Smooth muscle cell (in vitro differentiated cells): ENCODE measurements around the gene GAB3. TPM values are rescaled to one million over a fixed set of nuclear protein-coding genes. Genes with fewer than 3 reads are reported as not detected.

ENCODE experiments used
- polyA plus RNA-seq: library from polyadenylated mRNA; unstranded; fragments of >200 nt; fragmentation: Nextera tagmentation; extraction: Ambion mirVana; gene quantifications from 2 replicates; pipeline ENCODE4 v1.2.1, GENCODE V29; 2016
- small RNA-seq: library from RNA; depleted of rRNA; stranded (forward); fragments of <200 nt; gene quantifications from one replicate; pipeline ENCODE3, GENCODE V24; 2014
- total RNA-seq: library from RNA; depleted of rRNA; stranded (reverse); fragments of >200 nt; gene quantifications from 2 replicates; pipeline ENCODE4 v1.2.3, GENCODE V29; 2014

Gene GAB3
- total and polyA plus RNA-seq, 2 experiments from 2014 or later, result 0.39 to 0.72 TPM

Small RNA genes lying within 50 kb of the gene (small RNA-seq; reads per million reads assigned to genes)
- gene SNORA36A, result not detected

Other genes with a start within 250 kb of the GAB3 start
- gene FAM3A, start 234.8 kb downstream of the GAB3 start, total RNA-seq, result 13.6 and 16.0 TPM in 2 replicates
- gene FAM3A, start 234.8 kb downstream of the GAB3 start, polyA plus RNA-seq, result 49.1 and 53.7 TPM in 2 replicates
- 32.9 and 37.9 TPM in 2 replicates for gene G6PD, start 204.2 kb downstream of the GAB3 start, total RNA-seq
- gene G6PD, start 204.2 kb downstream of the GAB3 start, polyA plus RNA-seq, result 12.9 and 13.5 TPM in 2 replicates
- gene IKBKG, start 203.5 kb downstream of the GAB3 start, total RNA-seq, result 8.3 and 12.5 TPM in 2 replicates
- 25.4 and 32.0 TPM in 2 replicates for gene IKBKG, start 203.5 kb downstream of the GAB3 start, polyA plus RNA-seq
- gene CTAG1A, start 165.9 kb downstream of the GAB3 start, total RNA-seq, result not detected in 2 replicates
- not detected in 2 replicates for gene CTAG1A, start 165.9 kb downstream of the GAB3 start, polyA plus RNA-seq
- not detected in 2 replicates for gene CTAG1B, start 131.8 kb downstream of the GAB3 start, total RNA-seq
- gene CTAG1B, start 131.8 kb downstream of the GAB3 start, polyA plus RNA-seq, result not detected in 2 replicates
- gene CTAG2, start 97.5 kb downstream of the GAB3 start, total RNA-seq, result not detected in 2 replicates
- gene CTAG2, start 97.5 kb downstream of the GAB3 start, polyA plus RNA-seq, result not detected in 2 replicates
- gene DKC1, start 11.8 kb upstream of the GAB3 start, total RNA-seq, result 18.7 and 23.4 TPM in 2 replicates
- gene DKC1, start 11.8 kb upstream of the GAB3 start, polyA plus RNA-seq, result 31.2 and 35.1 TPM in 2 replicates
- 15.1 and 21.0 TPM in 2 replicates for gene MPP1, start 54.4 kb upstream of the GAB3 start, total RNA-seq
- gene MPP1, start 54.4 kb upstream of the GAB3 start, polyA plus RNA-seq, result 11.6 and 17.5 TPM in 2 replicates
- gene SMIM9, start 83.6 kb upstream of the GAB3 start, total RNA-seq, result not detected in 2 replicates
- not detected in 2 replicates for gene SMIM9, start 83.6 kb upstream of the GAB3 start, polyA plus RNA-seq
- 4.8 and 7.5 TPM in 2 replicates for gene F8A1, start 135.3 kb upstream of the GAB3 start, total RNA-seq
- 38.2 and 49.6 TPM in 2 replicates for gene F8A1, start 135.3 kb upstream of the GAB3 start, polyA plus RNA-seq